Fibroblast of villous mesenchyme (primary cell): ENCODE results near the gene TRAPPC4. TPM values are rescaled to one million over a fixed set of nuclear protein-coding genes. Genes with fewer than 3 reads are reported as not detected.

Experiments
- DNase-seq: peaks from one replicate; pipeline ENCODE4 v3.0.0-alpha.2; 2010; ENCODE audit warnings: low read depth
- H3K4me3 ChIP-seq: 2 replicates; pipeline ENCODE4 v1.5.1; 2011; ENCODE audit warnings: low read depth, mild to moderate bottlenecking, low read length
- CTCF ChIP-seq: IDR thresholded peaks from 2 replicates; pipeline ENCODE4 v1.5.1; 2012; ENCODE audit warnings: low read depth, mild to moderate bottlenecking, low read length; ENCODE audit not compliant: insufficient read depth
- total RNA-seq: library from RNA; depleted of rRNA; stranded (reverse); fragments of >200 nt; gene quantifications from 2 replicates; pipeline ENCODE4 v1.2.3, GENCODE V29; 2012

TRAPPC4 gene
- total RNA-seq, 1 donor, result 94.6 TPM

GRCh38 chr11:119000906-119001305, 17.7 kb upstream of the TRAPPC4 start:
- no peak for TF ChIP-seq CTCF
- DNase-seq, result no peak
- H3K4me3 ChIP-seq, result no peak overlapping the region

- H3K4me3 ChIP-seq, result no peak overlapping the region
- no peak for TF ChIP-seq CTCF
- DNase-seq, result no peak
Observed at GRCh38 chr11:119006656-119007055, 11.9 kb upstream of the TRAPPC4 start.

GRCh38 chr11:119011476-119012053, 7.0 kb upstream of the TRAPPC4 start:
- H3K4me3 ChIP-seq, result no peak overlapping the region
- no peak for TF ChIP-seq CTCF
- no peak for DNase-seq

GRCh38 chr11:119012629-119013170, 5.9 kb upstream of the TRAPPC4 start:
- no peak for TF ChIP-seq CTCF
- H3K4me3 ChIP-seq, result no peak overlapping the region
- no peak for DNase-seq

GRCh38 chr11:119014209-119014924, 4.2 kb upstream of the TRAPPC4 start:
- no peak for TF ChIP-seq CTCF
- DNase-seq, result no peak
- no peak overlapping the region for H3K4me3 ChIP-seq

- DNase-seq, result no peak
- H3K4me3 ChIP-seq, result no peak overlapping the region
Observed at GRCh38 chr11:119015054-119015611, 3.4 kb upstream of the TRAPPC4 start.

More at GRCh38 chr11:119015054-119015611, 3.4 kb upstream of the TRAPPC4 start:
- TF ChIP-seq CTCF, result no peak
